Fibroblast of the aortic adventitia (primary cell): ENCODE measurements around the gene DLGAP3. TPM values are rescaled to one million over a fixed set of nuclear protein-coding genes. Genes with fewer than 3 reads are reported as not detected.

Experiments used
- DNase-seq: peaks from one replicate; pipeline ENCODE4 v3.0.0-alpha.2; 2010; ENCODE audit warnings: low read depth
- H3K4me3 ChIP-seq: 2 replicates; pipeline ENCODE4 v1.5.1; 2011; ENCODE audit warnings: low read depth, mild to moderate bottlenecking, control low read depth, low read length, moderate library complexity
- CTCF ChIP-seq: IDR thresholded peaks from 2 replicates; pipeline ENCODE4 v1.5.1; 2011; ENCODE audit warnings: mild to moderate bottlenecking, low read length, control low read depth, inconsistent platforms; ENCODE audit not compliant: insufficient read depth
- total RNA-seq: library from RNA; depleted of rRNA; stranded (reverse); fragments of >200 nt; gene quantifications from 2 replicates; pipeline ENCODE4 v1.2.3, GENCODE V29; 2012; ENCODE audit warnings: low replicate concordance

DLGAP3 gene, protein sequence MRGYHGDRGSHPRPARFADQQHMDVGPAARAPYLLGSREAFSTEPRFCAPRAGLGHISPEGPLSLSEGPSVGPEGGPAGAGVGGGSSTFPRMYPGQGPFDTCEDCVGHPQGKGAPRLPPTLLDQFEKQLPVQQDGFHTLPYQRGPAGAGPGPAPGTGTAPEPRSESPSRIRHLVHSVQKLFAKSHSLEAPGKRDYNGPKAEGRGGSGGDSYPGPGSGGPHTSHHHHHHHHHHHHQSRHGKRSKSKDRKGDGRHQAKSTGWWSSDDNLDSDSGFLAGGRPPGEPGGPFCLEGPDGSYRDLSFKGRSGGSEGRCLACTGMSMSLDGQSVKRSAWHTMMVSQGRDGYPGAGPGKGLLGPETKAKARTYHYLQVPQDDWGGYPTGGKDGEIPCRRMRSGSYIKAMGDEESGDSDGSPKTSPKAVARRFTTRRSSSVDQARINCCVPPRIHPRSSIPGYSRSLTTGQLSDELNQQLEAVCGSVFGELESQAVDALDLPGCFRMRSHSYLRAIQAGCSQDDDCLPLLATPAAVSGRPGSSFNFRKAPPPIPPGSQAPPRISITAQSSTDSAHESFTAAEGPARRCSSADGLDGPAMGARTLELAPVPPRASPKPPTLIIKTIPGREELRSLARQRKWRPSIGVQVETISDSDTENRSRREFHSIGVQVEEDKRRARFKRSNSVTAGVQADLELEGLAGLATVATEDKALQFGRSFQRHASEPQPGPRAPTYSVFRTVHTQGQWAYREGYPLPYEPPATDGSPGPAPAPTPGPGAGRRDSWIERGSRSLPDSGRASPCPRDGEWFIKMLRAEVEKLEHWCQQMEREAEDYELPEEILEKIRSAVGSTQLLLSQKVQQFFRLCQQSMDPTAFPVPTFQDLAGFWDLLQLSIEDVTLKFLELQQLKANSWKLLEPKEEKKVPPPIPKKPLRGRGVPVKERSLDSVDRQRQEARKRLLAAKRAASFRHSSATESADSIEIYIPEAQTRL
- not detected in 2 replicates for total RNA-seq

GRCh38 chr1:34929497-34929852 is at the start of gene DLGAP3:
TSS of gene DLGAP3 (minus strand) at chr1:34929650. CDS start at chr1:34905383, 24,267 bp downstream.
- H3K4me3 ChIP-seq: no peak within 1 kb of the TSS
- no peak for DNase-seq
- TF ChIP-seq CTCF: no peak

GRCh38 chr1:34978921-34979320 is 49.5 kb upstream of the DLGAP3 start:
- TF ChIP-seq CTCF: no peak
- DNase-seq: no peak

DNA sequence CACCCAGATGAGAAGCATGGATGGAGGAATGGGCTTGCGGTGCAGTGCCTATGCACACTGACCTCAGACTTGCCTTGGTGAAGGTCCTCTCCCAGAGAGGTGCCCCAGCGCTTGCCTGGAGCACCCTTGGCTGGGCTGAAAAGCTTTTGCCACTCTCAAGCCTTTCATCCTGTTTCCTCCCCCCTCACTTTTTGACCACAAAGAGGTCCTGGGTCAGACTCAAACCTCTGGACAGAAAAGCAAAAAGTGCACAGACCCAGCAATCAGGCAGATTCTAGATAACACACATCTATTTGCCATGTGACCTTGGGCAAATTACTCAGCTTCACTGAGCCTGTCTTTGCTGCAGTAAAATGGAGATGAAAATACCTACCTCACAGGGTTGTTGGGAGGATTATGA is 48.4 kb upstream of the DLGAP3 start:
- TF ChIP-seq CTCF: no peak
- no peak overlapping the region for H3K4me3 ChIP-seq
- DNase-seq: no peak

More at GRCh38 chr1:34978921-34979320, 49.5 kb upstream of the DLGAP3 start:
- no peak overlapping the region for H3K4me3 ChIP-seq

- no peak overlapping the region for H3K4me3 ChIP-seq
- DNase-seq: no peak
- no peak for TF ChIP-seq CTCF
Measured at GRCh38 chr1:34977210-34977471, 47.7 kb upstream of the DLGAP3 start.

- DNase-seq: no peak
- no peak for TF ChIP-seq CTCF
- no peak overlapping the region for H3K4me3 ChIP-seq
Measured at GRCh38 chr1:34976384-34977209, 47.1 kb upstream of the DLGAP3 start.

GRCh38 chr1:34975771-34976170 is 46.3 kb upstream of the DLGAP3 start:
- TF ChIP-seq CTCF: no peak
- H3K4me3 ChIP-seq: no peak overlapping the region
- no peak for DNase-seq
